CD4-positive, CD25-positive, alpha-beta regulatory T cell (primary cell): Measurements from ENCODE around the gene EGFL7. TPM values are rescaled to one million over a fixed set of nuclear protein-coding genes. Genes with fewer than 3 reads are reported as not detected.
"Not testable (repeated sequence)": the region's sequence is repeated elsewhere in the genome, so short reads cannot be mapped to it uniquely, and the experiment has no call there.

ENCODE experiments used
- ATAC-seq, 2 donors: fragments of 150-1000 bp; cut with Tn5 transposase; one replicate each; pipeline ENCODE4 v1.10.0; 2021; ENCODE audit warnings: low read depth in 2 of 2, moderate number of reproducible peaks in 2 of 2, moderate library complexity in 1 of 2
- DNase-seq, 3 donors: peaks; one replicate each; pipeline versions ENCODE4 v3.0.0 to v3.0.0-alpha.2; 2012 to 2022; ENCODE audit warnings: mixed read lengths in 1 of 3
- H3K27ac ChIP-seq: one replicate; pipeline ENCODE4 v1.7.0; 2013; ENCODE audit warnings: mild to moderate bottlenecking, low read length; ENCODE audit not compliant: insufficient read depth, poor library complexity, severe bottlenecking
- H3K27me3 ChIP-seq: one replicate; pipeline ENCODE4 v1.7.0; 2013; ENCODE audit warnings: low read length; ENCODE audit not compliant: control insufficient read depth, insufficient read depth
- H3K36me3 ChIP-seq: one replicate; pipeline ENCODE4 v1.7.0; 2013; ENCODE audit warnings: mild to moderate bottlenecking, low read length, moderate library complexity; ENCODE audit not compliant: control insufficient read depth, insufficient read depth
- H3K4me1 ChIP-seq: 2 replicates; pipeline ENCODE4 v1.7.0; 2013; ENCODE audit warnings: mild to moderate bottlenecking, low read length; ENCODE audit not compliant: insufficient read depth, control insufficient read depth, poor library complexity, severe bottlenecking
- H3K4me3 ChIP-seq: one replicate; pipeline ENCODE4 v1.7.0; 2013; ENCODE audit warnings: low read depth, mild to moderate bottlenecking, low read length, moderate library complexity
- H3K9me3 ChIP-seq, 2 experiments: 1 replicate in 1 of 2; 2 replicates in 1 of 2; pipeline ENCODE4 v1.7.0; 2013; ENCODE audit warnings: low read length in 2 of 2, mild to moderate bottlenecking in 1 of 2, moderate library complexity in 1 of 2; ENCODE audit not compliant: control insufficient read depth in 2 of 2
- H3K27ac Mint-ChIP-seq, 3 donors: one replicate each; pipeline ENCODE4 v1.8.0; 2020 to 2022; ENCODE audit warnings: mild to moderate bottlenecking in 3 of 3, mixed read lengths in 3 of 3, moderate library complexity in 2 of 3
- H3K27me3 Mint-ChIP-seq: one replicate; pipeline ENCODE4 v1.8.0; 2022; ENCODE audit warnings: mild to moderate bottlenecking, mixed read lengths
- H3K36me3 Mint-ChIP-seq: one replicate; pipeline ENCODE4 v1.8.0; 2020; ENCODE audit warnings: mixed read lengths
- H3K4me1 Mint-ChIP-seq, 4 donors: one replicate each; pipeline ENCODE4 v1.8.0; 2020 to 2022; ENCODE audit warnings: mixed read lengths in 4 of 4, mild to moderate bottlenecking in 1 of 4
- H3K4me3 Mint-ChIP-seq, 4 donors: one replicate each; pipeline ENCODE4 v1.8.0; 2020 to 2022; ENCODE audit warnings: mild to moderate bottlenecking in 4 of 4, mixed read lengths in 4 of 4, moderate library complexity in 3 of 4
- H3K9me3 Mint-ChIP-seq, 7 donors: one replicate each; pipeline ENCODE4 v1.8.0; 2020 to 2022; ENCODE audit warnings: mixed read lengths in 7 of 7, mild to moderate bottlenecking in 3 of 7, moderate library complexity in 2 of 7
- polyA plus RNA-seq, 4 donors: library from polyadenylated mRNA; unstranded; fragments of 300-500 nt; fragmentation: Illumina TruSeq; gene quantifications; one replicate each; pipeline ENCODE4 v1.2.3, GENCODE V29; 2021
- total RNA-seq: library from RNA; stranded (reverse); gene quantifications from one replicate; pipeline ENCODE4 v1.2.3, GENCODE V29; 2022

The EGFL7 gene
- total and polyA plus RNA-seq, 5 donors from 2014 or later = 1.7 TPM; not detected in 4

- ATAC-seq = no peak
- Histone ChIP-seq H3K4me1 (no peaks in the 10 kb centered on the region), H3K4me3 (no peak overlapping the region), H3K9me3 (no peaks in the 10 kb centered on the region), H3K27me3 (no peaks in the 10 kb centered on the region), H3K27ac (no peak overlapping the region), H3K36me3 (no peaks in the 10 kb centered on the region)
- peaks cover 6% of the 10 kb centered on the region for H3K27me3 Mint-ChIP-seq
- no peaks in the 10 kb centered on the region for H3K36me3 Mint-ChIP-seq
- H3K4me3 Mint-ChIP-seq = no peak overlapping the region
- DNase-seq = no peak
- no peaks in the 10 kb centered on the region for H3K9me3 Mint-ChIP-seq
- H3K4me1 Mint-ChIP-seq = no peaks in the 10 kb centered on the region
- no peak overlapping the region for H3K27ac Mint-ChIP-seq
These were observed 35.0 kb upstream of the EGFL7 start for GRCh38 chr9:136627703-136628102.

- Mint-ChIP-seq H3K36me3 (no peaks in the 10 kb centered on the region), H3K4me3 (peak overlapping the region in 1 of 4 donors; percentile 29), H3K9me3 (no peaks in the 10 kb centered on the region), H3K27me3 (peaks cover 6% of the 10 kb centered on the region), H3K27ac (no peak overlapping the region), H3K4me1 (no peaks in the 10 kb centered on the region)
- Histone ChIP-seq H3K4me3 (no peak overlapping the region), H3K36me3 (no peaks in the 10 kb centered on the region), H3K27me3 (no peaks in the 10 kb centered on the region), H3K4me1 (no peaks in the 10 kb centered on the region), H3K27ac (no peak overlapping the region), H3K9me3 (no peaks in the 10 kb centered on the region)
- ATAC-seq (no peak), DNase-seq (no peak)
These were observed 34.4 kb upstream of the EGFL7 start for GRCh38 chr9:136628268-136628667.

DNA sequence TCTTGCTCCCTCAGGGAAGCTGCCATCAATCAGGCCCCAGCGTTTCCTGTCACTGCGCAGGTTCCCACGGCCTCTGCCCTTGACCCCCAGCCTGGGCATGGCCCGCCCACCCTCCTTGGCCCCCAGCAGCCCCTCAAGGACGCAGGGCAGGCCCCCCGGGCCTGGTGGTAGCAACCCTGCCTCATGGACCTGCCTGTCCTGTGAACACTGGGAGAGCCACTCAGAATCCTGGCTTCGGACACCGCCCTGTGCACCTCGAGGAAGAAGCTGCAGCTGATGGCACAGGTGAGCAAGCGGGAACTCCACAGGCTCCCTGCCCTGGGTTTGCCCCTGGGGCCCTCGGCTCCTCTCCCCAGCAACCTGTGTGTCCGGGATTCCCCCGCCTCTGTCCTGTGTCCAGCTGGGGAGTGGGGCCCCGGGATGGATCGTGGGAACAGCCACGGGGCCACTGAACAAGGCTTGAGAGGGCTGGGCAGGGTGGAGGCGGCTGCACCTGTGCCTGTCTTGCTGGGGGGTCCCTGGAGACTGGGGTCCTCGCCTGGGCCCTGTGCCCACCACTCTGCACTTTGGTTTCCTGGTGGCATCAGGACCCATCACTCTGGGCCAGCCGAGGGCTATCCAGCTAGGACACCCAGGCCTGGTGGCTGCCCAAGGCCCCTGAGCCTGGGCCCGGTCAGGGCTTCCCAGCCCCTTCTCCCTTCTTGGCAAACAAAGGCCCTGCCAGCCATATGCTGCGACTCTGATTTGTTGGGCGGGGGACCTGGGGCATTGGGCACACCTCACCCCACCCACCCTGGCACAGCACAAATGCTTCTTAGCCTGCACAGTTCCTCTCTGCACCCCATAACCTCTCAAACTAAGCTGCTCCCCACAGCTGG is 33.5 kb upstream of the EGFL7 start:
- H3K9me3 ChIP-seq = no peaks in the 10 kb centered on the region
- H3K27ac Mint-ChIP-seq = no peak overlapping the region
- peaks cover 6% of the 10 kb centered on the region for H3K27me3 Mint-ChIP-seq
- no peak overlapping the region for H3K27ac ChIP-seq
- H3K27me3 ChIP-seq = no peaks in the 10 kb centered on the region
- no peak for ATAC-seq
- H3K4me1 Mint-ChIP-seq = no peaks in the 10 kb centered on the region
- no peak overlapping the region for H3K4me3 ChIP-seq
- H3K36me3 ChIP-seq = no peaks in the 10 kb centered on the region
- no peak for DNase-seq
- H3K4me1 ChIP-seq = no peaks in the 10 kb centered on the region
- H3K36me3 Mint-ChIP-seq = no peaks in the 10 kb centered on the region
- no peak overlapping the region for H3K4me3 Mint-ChIP-seq
- H3K9me3 Mint-ChIP-seq = no peaks in the 10 kb centered on the region

- H3K4me3 ChIP-seq = no peak overlapping the region
- peak; percentile 47 to 49 for ATAC-seq
- no peaks in the 10 kb centered on the region for H3K36me3 Mint-ChIP-seq
These were observed 32.6 kb upstream of the EGFL7 start for GRCh38 chr9:136629879-136630661.

DNA sequence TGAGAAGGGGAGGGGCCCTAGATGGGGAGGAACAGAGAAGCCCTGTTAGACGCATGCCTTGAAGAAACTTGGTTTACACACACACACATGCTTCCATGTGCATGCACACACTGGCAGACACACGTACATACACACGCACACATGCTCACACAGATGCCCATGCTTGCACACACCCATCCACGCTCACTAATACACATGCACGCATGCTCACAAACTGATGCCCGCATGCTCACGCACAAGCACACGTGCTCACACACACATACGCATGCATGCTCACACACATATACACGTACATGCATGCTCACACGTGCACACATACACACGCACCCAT is 32.1 kb upstream of the EGFL7 start:
- Mint-ChIP-seq H3K9me3 (no peaks in the 10 kb centered on the region), H3K27me3 (peaks cover 12% of the 10 kb centered on the region), H3K36me3 (no peaks in the 10 kb centered on the region), H3K27ac (peak overlapping the region in 1 of 3 donors; percentile 56), H3K4me3 (no peak overlapping the region), H3K4me1 (no peaks in the 10 kb centered on the region)
- Histone ChIP-seq H3K4me1 (no peaks in the 10 kb centered on the region), H3K4me3 (no peak overlapping the region), H3K36me3 (no peaks in the 10 kb centered on the region), H3K27ac (no peak overlapping the region), H3K9me3 (no peaks in the 10 kb centered on the region), H3K27me3 (no peaks in the 10 kb centered on the region)
- DNase-seq = no peak
- no peak for ATAC-seq

More at GRCh38 chr9:136629879-136630661, 32.6 kb upstream of the EGFL7 start:
- no peaks in the 10 kb centered on the region for H3K9me3 Mint-ChIP-seq
- Histone ChIP-seq H3K9me3 (no peaks in the 10 kb centered on the region), H3K27me3 (no peaks in the 10 kb centered on the region), H3K4me1 (no peaks in the 10 kb centered on the region), H3K27ac (no peak overlapping the region), H3K36me3 (no peaks in the 10 kb centered on the region)
- DNase-seq = peak; percentile 43 to 48 (median 46)
- H3K4me3 Mint-ChIP-seq = peak overlapping the region in 1 of 4 donors; percentile 7
- H3K4me1 Mint-ChIP-seq = no peaks in the 10 kb centered on the region
- H3K27ac Mint-ChIP-seq = peak overlapping the region in 2 of 3 donors; percentile 56 to 87
- peaks cover 12% of the 10 kb centered on the region for H3K27me3 Mint-ChIP-seq

GRCh38 chr9:136631038-136632000 is 31.4 kb upstream of the EGFL7 start:
- no peaks in the 10 kb centered on the region for H3K4me1 Mint-ChIP-seq
- Histone ChIP-seq H3K27me3 (no peaks in the 10 kb centered on the region), H3K36me3 (no peaks in the 10 kb centered on the region), H3K4me1 (no peaks in the 10 kb centered on the region), H3K27ac (no peak overlapping the region), H3K9me3 (no peaks in the 10 kb centered on the region), H3K4me3 (no peak overlapping the region)
- H3K4me3 Mint-ChIP-seq = no peak overlapping the region
- H3K9me3 Mint-ChIP-seq = no peaks in the 10 kb centered on the region
- no peak overlapping the region for H3K27ac Mint-ChIP-seq
- peak; percentile 67 to 83 (median 72) for DNase-seq
- H3K27me3 Mint-ChIP-seq = peaks cover 16% of the 10 kb centered on the region
- ATAC-seq = peak; percentile 87 to 94
- H3K36me3 Mint-ChIP-seq = no peaks in the 10 kb centered on the region

DNA sequence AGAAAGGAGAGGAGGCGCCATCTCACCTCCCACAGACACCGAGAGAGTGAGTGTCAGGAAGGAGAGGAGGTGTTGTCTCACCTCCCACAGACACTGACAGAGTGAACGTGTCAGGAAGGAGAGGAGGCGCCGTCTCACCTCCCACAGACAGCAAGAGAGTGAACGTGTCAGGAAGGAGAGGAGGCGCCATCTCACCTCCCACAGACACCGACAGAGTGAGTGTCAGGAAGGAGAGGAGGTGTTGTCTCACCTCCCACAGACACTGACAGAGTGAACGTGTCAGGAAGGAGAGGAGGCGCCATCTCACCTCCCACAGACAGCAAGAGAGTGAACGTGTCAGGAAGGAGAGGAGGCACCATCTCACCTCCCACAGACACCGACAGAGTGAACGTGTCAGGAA is 30.6 kb upstream of the EGFL7 start:
- H3K36me3 Mint-ChIP-seq, H3K9me3 Mint-ChIP-seq, H3K27ac ChIP-seq, H3K4me3 ChIP-seq, H3K27me3 ChIP-seq, H3K36me3 ChIP-seq, H3K9me3 ChIP-seq, H3K4me1 Mint-ChIP-seq, H3K4me1 ChIP-seq, H3K4me3 Mint-ChIP-seq, H3K27ac Mint-ChIP-seq, DNase-seq, ATAC-seq: not testable (repeated sequence)
- peaks cover 16% of the 10 kb centered on the region for H3K27me3 Mint-ChIP-seq
